ENCODE measurements around the gene MYBPH. TPM values are rescaled to one million over a fixed set of nuclear protein-coding genes. Genes with fewer than 3 reads are reported as not detected.

MYBPH gene
- total and polyA plus RNA-seq, 2 donors (not counting 3 experiments of a cell fraction or from before 2014, with no cell fraction given): not detected

DNA sequence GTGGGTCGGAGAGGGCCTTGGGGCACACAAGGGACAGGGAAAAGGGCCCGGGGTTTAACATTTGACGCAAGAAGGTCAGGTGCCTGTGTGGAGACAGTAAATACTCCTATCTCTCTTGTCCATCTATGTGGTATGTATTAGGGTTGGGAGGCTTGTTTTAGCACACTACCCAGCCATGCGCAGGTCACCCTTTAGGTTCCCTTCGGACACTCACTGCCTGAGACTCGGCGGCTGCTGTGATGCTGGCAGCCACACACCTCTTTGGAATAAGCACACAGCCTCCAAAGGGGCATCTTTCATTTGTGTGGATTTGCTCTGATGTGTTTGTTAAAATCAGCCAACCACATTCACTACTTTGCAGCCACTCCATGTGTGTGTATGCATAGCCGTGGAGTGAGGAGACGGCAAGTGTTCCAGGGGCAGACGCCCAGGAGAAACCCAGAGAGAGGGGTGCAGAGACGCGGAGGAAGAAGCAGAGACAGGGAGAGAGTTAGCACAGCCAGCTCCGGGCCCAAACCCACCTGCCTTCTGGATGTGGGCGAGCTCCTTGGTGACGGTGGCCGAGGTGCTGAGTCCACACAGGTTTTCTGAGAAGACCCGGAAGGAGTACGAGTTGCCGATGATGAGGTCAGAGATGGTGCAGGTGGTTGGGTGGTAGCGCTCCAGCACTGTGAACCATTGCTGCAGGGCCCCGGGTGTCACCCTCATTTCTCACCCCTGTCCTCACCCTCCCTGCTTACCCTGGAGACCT, 5.7 kb downstream of the MYBPH start:
- dilution Hi-C loops (cut with MboI; ENCODE audit: extremely low pct_ligation_motif_present, low sequenced_read_pairs): no loop called here
- Histone ChIP-seq H3K4me3 (replicated peaks in 1 of 3; ENCODE audit: insufficient read depth in 1 of 3, low read depth in 1 of 3, low read length in 3 of 3) (no peak overlapping the region), H3K9me3 (replicated peaks; ENCODE audit: control insufficient read depth, insufficient read depth, low read length) (no peaks in the 10 kb centered on the region), H3K9ac (replicated peaks; ENCODE audit: extremely low read depth, insufficient read depth, low read length) (no peak overlapping the region), H3K9me1 (replicated peaks; ENCODE audit: control insufficient read depth, extremely low read depth, insufficient read depth, low read length) (no peaks in the 10 kb centered on the region), H3K27ac (ENCODE audit: insufficient read depth, low read depth, low read length) (no peak overlapping the region), H3K4me2 (ENCODE audit: insufficient read depth, low read length) (no peak overlapping the region), H3K27me3 (ENCODE audit: control insufficient read depth in 2 of 2, insufficient read depth in 2 of 2, low read length in 2 of 2) (no peaks in the 10 kb centered on the region), H3K4me1 (ENCODE audit: control insufficient read depth, extremely low read depth, insufficient read depth, low read length) (no peaks in the 10 kb centered on the region), H4K20me1 (replicated peaks; ENCODE audit: control insufficient read depth, extremely low read depth, insufficient read depth, low read length) (no peaks in the 10 kb centered on the region), H3K36me3 (ENCODE audit: control insufficient read depth in 2 of 2, extremely low read depth in 1 of 2, insufficient read depth in 2 of 2, low read length in 2 of 2) (no peaks in the 10 kb centered on the region), H3K79me2 (ENCODE audit: control insufficient read depth, insufficient read depth, low read length) (no peaks in the 10 kb centered on the region), H2AFZ (ENCODE audit: low read depth, low read length) (no peak overlapping the region)
- BruUV-seq (replicated peaks): no TSS peak
- CTCF ChIA-PET: interaction anchor here (1.0 to 6.6 kb wide), 6 partner anchors 18 to 130 kb away, joined by 3 to 317 read pairs (median 36); no protein-coding TSS in a partner anchor
- DNase-seq (ENCODE audit: low read depth, low spot score) (no peak), FAIRE-seq (no peak)
- TF ChIP-seq EZH2 (IDR thresholded peaks at IDR 0.05; ENCODE audit: borderline replicate concordance, low read depth, low read length, severe bottlenecking) (no peak), GATA2 (IDR thresholded peaks at IDR 0.05; ENCODE audit: insufficient read depth, insufficient read length, low read depth, low read length) (no peak), POLR2AphosphoS5 (IDR thresholded peaks at IDR 0.05; ENCODE audit: insufficient read depth, low read depth, low read length) (no peak), POLR2A (IDR thresholded peaks at IDR 0.05; ENCODE audit: low read depth, low read length) (no peak)
- TF ChIP-seq, protein P1, sequence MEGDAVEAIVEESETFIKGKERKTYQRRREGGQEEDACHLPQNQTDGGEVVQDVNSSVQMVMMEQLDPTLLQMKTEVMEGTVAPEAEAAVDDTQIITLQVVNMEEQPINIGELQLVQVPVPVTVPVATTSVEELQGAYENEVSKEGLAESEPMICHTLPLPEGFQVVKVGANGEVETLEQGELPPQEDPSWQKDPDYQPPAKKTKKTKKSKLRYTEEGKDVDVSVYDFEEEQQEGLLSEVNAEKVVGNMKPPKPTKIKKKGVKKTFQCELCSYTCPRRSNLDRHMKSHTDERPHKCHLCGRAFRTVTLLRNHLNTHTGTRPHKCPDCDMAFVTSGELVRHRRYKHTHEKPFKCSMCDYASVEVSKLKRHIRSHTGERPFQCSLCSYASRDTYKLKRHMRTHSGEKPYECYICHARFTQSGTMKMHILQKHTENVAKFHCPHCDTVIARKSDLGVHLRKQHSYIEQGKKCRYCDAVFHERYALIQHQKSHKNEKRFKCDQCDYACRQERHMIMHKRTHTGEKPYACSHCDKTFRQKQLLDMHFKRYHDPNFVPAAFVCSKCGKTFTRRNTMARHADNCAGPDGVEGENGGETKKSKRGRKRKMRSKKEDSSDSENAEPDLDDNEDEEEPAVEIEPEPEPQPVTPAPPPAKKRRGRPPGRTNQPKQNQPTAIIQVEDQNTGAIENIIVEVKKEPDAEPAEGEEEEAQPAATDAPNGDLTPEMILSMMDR (IDR thresholded peaks at IDR 0.05; ENCODE audit: extremely low read depth in 1 of 2, insufficient read depth in 1 of 2, low read depth in 1 of 2, low read length in 2 of 2): no peak
- TF ChIP-seq, protein P2, sequence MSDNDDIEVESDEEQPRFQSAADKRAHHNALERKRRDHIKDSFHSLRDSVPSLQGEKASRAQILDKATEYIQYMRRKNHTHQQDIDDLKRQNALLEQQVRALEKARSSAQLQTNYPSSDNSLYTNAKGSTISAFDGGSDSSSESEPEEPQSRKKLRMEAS (IDR thresholded peaks at IDR 0.05; ENCODE audit: insufficient read depth, insufficient read length): no peak
- intact Hi-C loops (cut with micrococcal nuclease): no loop called here
- POLR2A ChIA-PET: no interaction called here

Data from endothelial cell of umbilical vein (primary cell).